Nephron (organoid): ENCODE measurements around the gene SLC8A1.

Experiments
- H3K27ac Mint-ChIP-seq, 3 experiments: 2 replicates each; pipeline ENCODE4 v1.8.0; 2020; ENCODE audit warnings: mixed read lengths in 3 of 3, mild to moderate bottlenecking in 2 of 3, moderate library complexity in 1 of 3
- H3K27me3 Mint-ChIP-seq: 2 replicates; pipeline ENCODE4 v1.8.0; 2021; ENCODE audit warnings: low read depth, mild to moderate bottlenecking, moderate library complexity, mixed read lengths
- H3K36me3 Mint-ChIP-seq: 2 replicates; pipeline ENCODE4 v1.8.0; 2020; ENCODE audit warnings: low read depth, mixed read lengths
- H3K4me1 Mint-ChIP-seq: 2 replicates; pipeline ENCODE4 v1.8.0; 2020; ENCODE audit warnings: mixed read lengths
- H3K4me3 Mint-ChIP-seq, 3 experiments: 2 replicates each; pipeline ENCODE4 v1.8.0; 2020; ENCODE audit warnings: mild to moderate bottlenecking in 3 of 3, mixed read lengths in 3 of 3, moderate library complexity in 2 of 3
- H3K9me3 Mint-ChIP-seq: 2 replicates; pipeline ENCODE4 v1.8.0; 2020; ENCODE audit warnings: mixed read lengths
- TF ChIP-seq, protein P1 (sequence below), 3 experiments: fragments of 200-600 bp; sonication (generic); IDR thresholded peaks; one replicate each; pipeline ENCODE4 v1.5.0; 2021; ENCODE audit warnings: antibody characterized with exemption in 3 of 3; ENCODE audit not compliant: unreplicated experiment in 3 of 3

Gene SLC8A1

DNA sequence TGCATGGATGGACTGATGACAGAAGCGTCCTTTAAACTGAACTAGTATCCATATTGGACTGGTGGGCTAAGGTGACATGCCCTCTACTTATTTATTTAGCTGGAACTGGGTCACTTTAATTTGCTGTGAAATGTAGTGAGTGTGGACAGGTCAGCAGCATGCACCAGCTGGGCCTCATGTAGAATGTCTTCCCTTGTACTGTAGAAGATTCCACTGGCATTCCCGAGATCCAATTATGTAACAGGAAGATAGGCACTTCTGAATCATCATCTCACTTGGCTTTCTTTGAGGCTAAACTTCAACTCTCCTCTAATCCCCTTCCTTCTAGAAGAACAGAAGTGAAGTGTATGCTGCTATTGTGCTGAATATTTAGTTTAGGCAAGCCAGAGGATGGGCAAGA lies 296.2 kb downstream of the SLC8A1 start:
- TF ChIP-seq, protein P1, sequence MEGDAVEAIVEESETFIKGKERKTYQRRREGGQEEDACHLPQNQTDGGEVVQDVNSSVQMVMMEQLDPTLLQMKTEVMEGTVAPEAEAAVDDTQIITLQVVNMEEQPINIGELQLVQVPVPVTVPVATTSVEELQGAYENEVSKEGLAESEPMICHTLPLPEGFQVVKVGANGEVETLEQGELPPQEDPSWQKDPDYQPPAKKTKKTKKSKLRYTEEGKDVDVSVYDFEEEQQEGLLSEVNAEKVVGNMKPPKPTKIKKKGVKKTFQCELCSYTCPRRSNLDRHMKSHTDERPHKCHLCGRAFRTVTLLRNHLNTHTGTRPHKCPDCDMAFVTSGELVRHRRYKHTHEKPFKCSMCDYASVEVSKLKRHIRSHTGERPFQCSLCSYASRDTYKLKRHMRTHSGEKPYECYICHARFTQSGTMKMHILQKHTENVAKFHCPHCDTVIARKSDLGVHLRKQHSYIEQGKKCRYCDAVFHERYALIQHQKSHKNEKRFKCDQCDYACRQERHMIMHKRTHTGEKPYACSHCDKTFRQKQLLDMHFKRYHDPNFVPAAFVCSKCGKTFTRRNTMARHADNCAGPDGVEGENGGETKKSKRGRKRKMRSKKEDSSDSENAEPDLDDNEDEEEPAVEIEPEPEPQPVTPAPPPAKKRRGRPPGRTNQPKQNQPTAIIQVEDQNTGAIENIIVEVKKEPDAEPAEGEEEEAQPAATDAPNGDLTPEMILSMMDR (IDR thresholded peaks at IDR 0.05; ENCODE audit: unreplicated experiment in 3 of 3), result no peak
- Mint-ChIP-seq H3K27ac (no peak overlapping the region), H3K4me3 (no peak overlapping the region), H3K4me1 (no peaks in the 10 kb centered on the region), H3K36me3 (peaks cover 41% of the 10 kb centered on the region), H3K27me3 (no peaks in the 10 kb centered on the region), H3K9me3 (no peaks in the 10 kb centered on the region)

DNA sequence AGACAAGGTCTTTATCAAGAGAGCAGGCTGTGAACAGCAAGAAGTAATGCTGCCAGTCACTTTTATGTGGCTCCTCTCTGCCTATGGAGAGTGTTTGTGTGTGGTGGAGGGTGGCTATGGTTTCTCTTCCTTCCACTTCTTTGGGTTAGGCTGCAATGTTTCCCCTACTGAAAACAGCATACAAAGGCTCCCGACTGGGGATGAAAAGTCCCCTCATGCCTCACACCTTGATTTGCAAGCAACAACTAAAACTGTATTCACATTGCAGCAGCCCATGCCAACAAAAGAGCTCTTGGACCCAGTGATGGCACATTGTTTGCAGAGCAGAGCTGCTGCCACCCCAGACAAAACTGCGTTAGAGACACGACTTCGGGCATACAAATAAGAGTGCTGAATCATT lies 301.6 kb downstream of the SLC8A1 start:
- TF ChIP-seq, protein P1 (IDR thresholded peaks at IDR 0.05; ENCODE audit: unreplicated experiment in 3 of 3), result no peak
- Mint-ChIP-seq H3K4me1 (no peaks in the 10 kb centered on the region), H3K27ac (no peak overlapping the region), H3K9me3 (no peaks in the 10 kb centered on the region), H3K4me3 (no peak overlapping the region), H3K27me3 (no peaks in the 10 kb centered on the region), H3K36me3 (peaks cover 25% of the 10 kb centered on the region)

DNA sequence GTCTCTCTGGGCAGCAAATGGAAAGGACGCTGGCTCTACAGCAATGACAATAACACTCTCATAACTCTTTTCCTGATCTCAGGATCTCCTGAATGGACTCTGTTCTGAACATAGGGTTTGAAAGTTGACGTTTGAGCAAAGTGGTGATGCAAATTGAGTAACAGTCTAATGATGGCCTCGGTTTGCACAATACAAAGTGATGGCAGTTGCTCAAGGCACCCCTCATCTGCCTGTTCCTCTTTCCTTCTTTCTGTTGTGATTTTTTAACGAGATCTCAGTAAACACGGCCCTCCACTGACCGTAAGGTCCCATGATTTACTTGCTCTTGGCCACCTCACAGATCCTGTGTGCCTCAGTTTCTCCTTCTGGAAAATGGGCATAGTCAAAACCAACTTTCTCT lies 303.6 kb downstream of the SLC8A1 start:
- Mint-ChIP-seq H3K9me3 (no peaks in the 10 kb centered on the region), H3K36me3 (peaks cover 30% of the 10 kb centered on the region), H3K4me1 (no peaks in the 10 kb centered on the region), H3K27ac (no peak overlapping the region), H3K27me3 (no peaks in the 10 kb centered on the region), H3K4me3 (no peak overlapping the region)
- TF ChIP-seq, protein P1 (IDR thresholded peaks at IDR 0.05; ENCODE audit: unreplicated experiment in 3 of 3), result no peak

DNA sequence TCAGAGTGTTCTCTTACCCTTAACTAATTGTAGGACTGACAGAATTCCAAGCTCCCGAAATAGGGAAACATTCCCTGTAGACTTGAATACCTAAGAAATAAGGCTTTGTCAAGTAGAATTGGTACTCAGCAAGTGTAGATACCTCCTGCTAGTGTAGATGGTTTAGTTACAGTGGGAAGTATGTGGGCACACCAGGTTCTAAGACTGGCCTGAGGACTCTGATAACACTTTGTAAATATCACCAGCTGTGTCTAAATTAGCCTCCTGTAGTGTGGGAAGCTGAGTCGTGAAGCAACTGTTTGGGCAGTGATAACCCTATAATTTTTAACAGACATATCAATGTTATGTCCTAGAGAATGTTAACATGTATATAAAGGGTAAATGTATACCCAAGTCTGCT lies 304.5 kb downstream of the SLC8A1 start:
- Mint-ChIP-seq H3K4me3 (no peak overlapping the region), H3K9me3 (no peaks in the 10 kb centered on the region), H3K27me3 (no peaks in the 10 kb centered on the region), H3K4me1 (no peaks in the 10 kb centered on the region), H3K27ac (no peak overlapping the region), H3K36me3 (peaks cover 30% of the 10 kb centered on the region)
- TF ChIP-seq, protein P1 (IDR thresholded peaks at IDR 0.05; ENCODE audit: unreplicated experiment in 3 of 3), result no peak

DNA sequence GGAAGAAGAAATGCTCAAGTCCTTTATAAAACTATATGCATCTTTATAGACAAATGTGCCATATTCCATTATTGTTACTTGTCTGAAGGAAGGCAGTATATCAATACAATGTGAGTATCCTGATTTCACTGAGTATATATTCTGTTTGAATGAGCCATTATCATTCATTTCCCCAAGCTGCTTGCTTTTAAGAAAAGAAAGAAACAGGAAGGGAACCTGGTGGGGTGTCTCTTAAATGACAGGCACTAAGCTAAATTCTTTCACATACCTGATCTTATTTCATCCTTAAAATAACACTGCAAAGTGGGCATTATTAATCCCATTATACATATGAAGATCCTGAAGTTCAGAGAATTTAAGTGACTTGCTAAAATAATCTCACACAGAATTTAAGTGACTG lies 307.9 kb downstream of the SLC8A1 start:
- no peaks in the 10 kb centered on the region for H3K4me1 Mint-ChIP-seq
- no peak overlapping the region for H3K27ac Mint-ChIP-seq
- peaks cover 40% of the 10 kb centered on the region for H3K36me3 Mint-ChIP-seq
- no peak overlapping the region for H3K4me3 Mint-ChIP-seq
- H3K9me3 Mint-ChIP-seq, result no peaks in the 10 kb centered on the region
- TF ChIP-seq, protein P1 (IDR thresholded peaks at IDR 0.05; ENCODE audit: unreplicated experiment in 3 of 3), result no peak
- H3K27me3 Mint-ChIP-seq, result no peaks in the 10 kb centered on the region

DNA sequence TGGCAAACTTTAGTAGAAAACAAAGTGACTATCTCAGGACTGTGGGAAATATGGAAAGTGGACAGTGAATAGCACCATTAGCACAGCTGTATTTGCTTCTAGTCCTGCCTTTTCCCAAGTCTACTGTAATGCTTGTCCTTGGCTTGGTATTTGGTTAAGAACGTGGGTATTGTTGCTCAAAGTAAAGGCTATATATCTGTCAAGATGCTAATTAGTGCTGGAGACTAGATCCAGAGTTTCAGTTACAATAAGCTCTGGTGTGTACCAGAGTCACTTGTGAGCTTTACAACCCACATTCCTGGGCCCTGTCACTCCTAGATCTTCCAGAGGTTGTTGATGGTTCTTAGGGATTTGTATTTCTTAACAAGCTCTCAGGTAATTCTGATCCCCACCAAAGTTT lies 313.6 kb downstream of the SLC8A1 start:
- Mint-ChIP-seq H3K4me1 (no peaks in the 10 kb centered on the region), H3K27ac (no peak overlapping the region), H3K9me3 (no peaks in the 10 kb centered on the region), H3K36me3 (peaks cover 37% of the 10 kb centered on the region), H3K4me3 (no peak overlapping the region), H3K27me3 (no peaks in the 10 kb centered on the region)
- TF ChIP-seq, protein P1 (IDR thresholded peaks at IDR 0.05; ENCODE audit: unreplicated experiment in 3 of 3), result no peak
